Measurements from ENCODE around the gene CALML6.
A peak's percentile ranks its signal among the peaks of the same experiment; 100 is the strongest.
"Not testable (repeated sequence)": the region's sequence is repeated elsewhere in the genome, so short reads cannot be mapped to it uniquely, and the experiment has no call there.

The CALML6 gene, protein sequence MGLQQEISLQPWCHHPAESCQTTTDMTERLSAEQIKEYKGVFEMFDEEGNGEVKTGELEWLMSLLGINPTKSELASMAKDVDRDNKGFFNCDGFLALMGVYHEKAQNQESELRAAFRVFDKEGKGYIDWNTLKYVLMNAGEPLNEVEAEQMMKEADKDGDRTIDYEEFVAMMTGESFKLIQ

GRCh38 chr1:1914971-1915692 lies at the start of gene CALML6:
TSS of gene CALML6 (plus strand) at chr1:1915260. CDS start at chr1:1915281, 21 bp downstream.
- no peak for DNase-seq

DNA sequence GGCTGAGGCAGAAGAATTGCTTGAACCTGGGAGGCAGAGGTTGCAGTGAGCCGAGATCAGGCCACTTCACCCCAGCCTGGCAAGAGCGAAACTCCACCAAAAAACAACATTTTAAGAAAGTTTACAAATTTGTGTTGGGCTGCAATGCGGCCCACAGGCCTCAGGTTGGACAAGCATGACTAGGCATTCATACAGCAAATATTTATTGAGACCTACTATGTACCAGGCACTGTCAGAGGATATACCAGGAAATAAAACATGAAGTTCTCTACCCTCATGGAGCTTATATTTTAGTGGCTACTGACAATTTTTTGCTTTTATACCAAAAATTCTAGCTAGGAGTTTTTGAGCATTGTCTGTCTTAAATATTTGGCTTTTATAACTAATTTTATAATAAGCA lies 47.9 kb upstream of the CALML6 start:
- DNase-seq = no peak

DNA sequence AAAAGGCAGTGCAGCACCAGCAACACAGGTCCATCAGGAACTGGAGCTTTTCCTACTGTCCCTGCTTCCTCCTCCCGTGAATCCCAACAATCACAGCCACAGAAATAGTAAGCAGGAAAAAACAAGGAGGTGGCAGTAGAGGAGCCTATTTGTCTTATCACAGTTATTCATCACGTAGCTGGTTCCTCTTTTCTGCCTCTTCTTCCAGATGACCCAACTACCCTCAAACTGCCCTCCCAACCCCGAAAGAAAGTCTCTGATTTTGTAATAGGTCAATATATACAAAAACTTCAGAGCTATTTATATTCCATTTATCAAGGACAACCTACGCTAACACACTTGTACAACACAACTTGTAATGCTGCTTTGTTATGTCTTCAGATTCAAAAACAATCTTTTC lies 45.6 kb upstream of the CALML6 start:
- no peak for DNase-seq

DNA sequence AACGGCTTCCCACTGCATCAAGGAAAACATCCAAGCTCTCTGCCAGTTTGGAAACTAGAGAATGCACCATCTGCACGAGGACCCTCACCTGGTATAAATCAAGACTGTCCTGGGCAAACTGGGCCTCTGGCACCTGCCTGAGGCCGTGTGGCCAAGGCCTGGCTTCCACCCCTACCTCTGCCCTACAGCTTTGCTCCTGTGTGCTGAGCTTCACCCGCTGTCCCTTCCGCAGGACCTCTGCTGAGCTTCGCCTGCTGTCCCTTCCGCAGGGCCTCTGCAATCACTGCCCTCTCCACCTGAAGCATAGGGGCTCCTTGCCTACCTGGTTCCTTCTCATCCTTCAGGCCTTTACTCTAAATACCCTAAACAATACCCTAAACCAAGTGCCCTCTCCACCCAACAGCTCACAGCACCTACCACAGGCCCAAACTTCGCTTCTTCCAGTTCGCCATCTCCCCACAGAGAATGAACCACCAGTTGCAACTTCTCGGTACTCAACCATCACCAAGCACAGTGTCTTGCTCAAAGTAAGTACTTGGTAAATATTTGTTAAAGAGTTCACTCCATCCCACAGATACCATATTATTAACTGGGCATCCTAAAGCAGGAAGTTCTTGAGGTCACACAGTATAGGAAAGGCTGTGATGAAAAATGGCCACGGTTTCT lies 42.6 kb upstream of the CALML6 start:
- no peak for DNase-seq

DNA sequence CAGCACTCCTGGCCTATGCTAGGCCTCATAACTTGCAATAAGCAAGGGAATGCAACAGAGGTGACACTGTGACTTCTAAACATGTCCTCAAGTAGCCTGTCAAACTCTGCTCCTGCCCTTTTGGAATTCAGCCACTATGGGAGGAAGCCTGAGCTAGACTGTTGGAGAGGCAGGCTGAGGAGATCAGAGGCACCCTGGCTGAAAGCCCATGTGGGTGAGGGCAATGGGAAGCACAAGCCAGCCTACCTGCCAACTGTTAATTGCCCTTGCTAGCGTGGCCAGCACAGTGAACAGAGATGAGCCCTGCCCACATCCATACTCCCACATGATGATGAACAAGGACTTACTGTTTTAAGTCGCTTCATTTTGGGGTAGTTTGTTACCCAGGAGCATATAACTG lies 41.9 kb upstream of the CALML6 start:
- no peak for DNase-seq

DNA sequence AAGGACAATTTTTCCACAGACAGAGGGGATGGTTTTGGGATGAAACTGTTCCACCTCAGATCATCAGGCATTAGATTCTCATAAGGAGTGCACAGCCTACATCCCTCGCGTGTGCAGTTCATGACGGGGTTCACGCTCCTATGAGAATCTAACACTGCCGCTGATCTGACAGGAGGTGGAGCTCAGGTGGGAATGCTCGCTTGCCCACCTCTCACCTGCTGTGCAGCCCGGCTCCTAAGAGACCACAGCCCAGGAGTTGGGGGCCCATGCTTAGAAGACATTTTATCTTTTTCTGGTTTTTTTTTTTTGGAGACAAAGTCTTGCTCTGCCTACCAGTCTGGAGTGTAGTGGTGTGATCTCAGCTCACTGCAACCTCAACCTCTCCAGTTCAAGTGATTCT lies 40.2 kb upstream of the CALML6 start:
- DNase-seq = no peak

DNA sequence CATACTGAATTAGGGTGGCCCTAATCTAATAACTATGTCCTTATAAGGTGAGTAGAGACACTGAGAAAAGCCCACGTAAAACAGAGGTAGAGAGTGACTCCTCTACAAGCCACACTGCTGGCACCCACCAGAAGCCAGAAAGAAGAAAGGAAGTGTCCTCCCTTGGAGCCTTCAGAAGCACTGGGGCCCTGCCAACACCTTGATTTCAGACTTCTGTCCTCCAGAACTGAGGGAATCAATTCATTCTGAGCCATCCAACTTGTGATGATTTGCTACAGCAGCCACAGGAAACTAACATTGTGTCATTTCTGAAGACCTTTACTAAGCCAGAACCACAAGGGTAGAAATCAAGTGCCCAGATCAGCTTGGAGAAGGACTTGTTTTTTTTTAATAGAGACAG lies 39.1 kb upstream of the CALML6 start:
- DNase-seq = no peak

GRCh38 chr1:1876335-1876930 lies 38.6 kb upstream of the CALML6 start:
- no peak for DNase-seq

DNA sequence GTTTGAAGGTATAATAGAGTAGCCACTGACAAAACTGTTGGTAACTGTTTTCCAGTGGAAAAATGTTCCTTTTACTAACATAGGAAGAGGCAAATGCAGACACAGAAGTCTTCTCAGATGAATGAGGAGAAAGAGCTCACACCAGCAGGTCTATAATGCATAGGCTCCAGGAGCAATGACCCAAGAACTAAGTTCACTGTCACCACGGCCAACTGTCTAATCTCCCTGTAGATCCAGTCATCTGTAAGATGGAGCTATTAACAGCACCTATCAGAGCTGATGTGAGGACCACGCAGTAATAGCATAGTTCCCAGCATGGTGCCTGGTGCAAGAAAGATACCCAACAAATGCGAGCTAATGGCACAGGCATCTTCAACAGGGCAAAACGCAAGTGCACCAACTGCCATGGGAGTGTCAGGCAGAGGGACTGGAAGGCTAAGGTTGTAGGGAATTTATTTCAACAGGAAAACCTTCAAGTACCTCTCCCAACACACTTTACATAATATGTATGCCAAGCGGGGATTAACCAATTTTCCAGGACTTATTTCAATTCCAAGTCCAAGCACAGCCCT lies 37.1 kb upstream of the CALML6 start:
- no peak for DNase-seq

- DNase-seq = no peak
These were observed 35.1 kb upstream of the CALML6 start for GRCh38 chr1:1879942-1880341.

DNA sequence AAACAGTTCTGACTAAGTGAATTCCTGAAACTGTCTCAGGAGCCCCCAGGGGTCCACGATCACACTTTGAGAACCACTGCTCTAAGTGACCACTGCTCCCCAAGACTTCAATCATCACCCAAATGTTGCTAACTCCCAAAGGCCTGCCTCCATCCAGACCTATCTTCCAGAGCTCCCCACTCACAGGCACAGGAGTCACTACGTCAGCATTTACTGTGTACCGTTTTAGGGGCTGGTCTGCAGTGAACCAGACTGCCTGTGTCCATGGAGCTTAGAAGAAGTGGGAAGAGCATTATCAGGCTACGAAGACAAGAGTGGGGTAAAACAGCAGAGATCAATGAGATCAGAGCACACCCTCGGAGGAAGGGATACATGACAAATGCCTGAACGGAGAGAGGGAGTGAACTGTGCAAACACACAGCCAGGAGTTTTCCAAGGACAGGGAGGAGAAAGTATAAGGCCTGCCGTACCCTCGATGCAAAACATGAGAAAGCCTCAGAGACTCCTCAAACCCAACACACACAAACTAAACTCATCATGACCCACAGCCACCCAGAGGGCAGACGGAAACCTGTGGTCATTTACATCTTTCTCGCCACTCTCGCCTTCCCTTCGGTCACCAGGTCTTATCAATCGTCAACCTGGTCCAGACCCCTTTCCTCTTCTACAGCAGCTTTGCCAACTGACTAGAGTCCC lies 34.3 kb upstream of the CALML6 start:
- DNase-seq = no peak

DNA sequence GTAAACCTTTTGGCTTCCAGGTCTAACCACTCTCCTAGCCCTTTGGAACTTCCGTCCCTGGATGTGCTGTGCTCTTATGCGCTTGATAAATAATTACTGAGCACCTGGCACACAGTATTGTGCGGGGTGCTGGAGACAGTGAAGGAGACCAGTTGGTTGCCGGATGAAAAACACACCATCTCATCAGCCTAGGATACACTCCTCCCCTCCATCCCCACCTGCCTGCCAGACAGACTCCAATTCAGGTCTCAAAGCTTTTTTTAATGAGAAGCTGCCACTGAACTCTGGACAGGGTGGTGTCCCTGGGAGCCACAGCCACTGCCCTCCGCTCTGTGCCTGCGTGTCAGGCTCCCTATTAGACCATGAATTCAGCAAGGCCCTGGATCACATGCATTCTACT lies 33.3 kb upstream of the CALML6 start:
- DNase-seq = no peak

GRCh38 chr1:1883092-1883873 lies 31.8 kb upstream of the CALML6 start:
- DNase-seq = no peak

DNA sequence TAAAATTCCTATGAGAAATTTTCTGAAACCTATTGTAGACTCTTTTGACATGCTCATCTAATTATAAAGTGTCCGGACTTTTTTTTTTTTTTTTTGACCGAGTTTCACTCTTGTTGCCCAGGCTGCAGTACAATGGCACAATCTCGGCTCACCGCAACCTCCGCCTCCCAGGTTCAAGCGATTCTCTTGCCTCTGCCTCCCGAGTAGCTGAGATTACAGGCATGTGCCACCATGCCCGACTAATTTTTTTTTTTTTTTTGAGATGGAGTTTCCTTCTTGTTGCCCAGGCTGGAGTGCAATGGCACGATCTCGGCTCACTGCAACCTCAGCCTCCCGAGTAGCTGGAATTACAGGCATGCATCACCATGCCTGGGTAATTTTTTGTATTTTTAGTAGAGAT lies 31.2 kb upstream of the CALML6 start:
- not testable (repeated sequence) for DNase-seq

DNA sequence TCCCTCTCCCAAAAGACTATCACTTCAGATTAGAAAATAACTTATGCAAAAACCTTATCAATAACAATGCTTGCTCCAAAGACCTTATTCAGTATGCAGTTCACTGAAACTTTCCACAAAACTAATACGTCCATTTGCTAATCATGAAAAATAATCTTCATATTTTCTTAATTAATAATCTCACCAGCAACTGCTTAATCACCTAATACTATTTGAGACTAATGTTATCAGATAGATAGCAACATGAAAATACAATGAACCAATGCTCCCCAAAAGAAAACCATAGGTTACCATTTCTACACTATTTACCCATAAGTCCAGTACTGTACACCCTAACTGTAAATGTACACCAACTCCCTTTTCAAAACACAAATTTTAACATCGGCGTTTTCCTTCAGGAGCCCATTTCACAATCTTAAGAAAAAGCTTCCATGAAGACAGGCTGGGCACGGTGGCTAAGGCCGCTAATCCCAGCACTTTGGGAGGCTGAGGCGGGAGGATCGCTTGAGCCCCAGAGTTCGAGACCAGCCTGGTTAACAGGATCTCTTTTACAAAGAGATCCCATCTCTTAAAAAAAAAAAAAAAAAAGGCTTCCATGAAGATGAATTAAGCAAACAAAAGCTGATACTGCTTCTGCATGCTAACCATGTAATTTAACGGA lies 25.8 kb upstream of the CALML6 start:
- DNase-seq = no peak

DNA sequence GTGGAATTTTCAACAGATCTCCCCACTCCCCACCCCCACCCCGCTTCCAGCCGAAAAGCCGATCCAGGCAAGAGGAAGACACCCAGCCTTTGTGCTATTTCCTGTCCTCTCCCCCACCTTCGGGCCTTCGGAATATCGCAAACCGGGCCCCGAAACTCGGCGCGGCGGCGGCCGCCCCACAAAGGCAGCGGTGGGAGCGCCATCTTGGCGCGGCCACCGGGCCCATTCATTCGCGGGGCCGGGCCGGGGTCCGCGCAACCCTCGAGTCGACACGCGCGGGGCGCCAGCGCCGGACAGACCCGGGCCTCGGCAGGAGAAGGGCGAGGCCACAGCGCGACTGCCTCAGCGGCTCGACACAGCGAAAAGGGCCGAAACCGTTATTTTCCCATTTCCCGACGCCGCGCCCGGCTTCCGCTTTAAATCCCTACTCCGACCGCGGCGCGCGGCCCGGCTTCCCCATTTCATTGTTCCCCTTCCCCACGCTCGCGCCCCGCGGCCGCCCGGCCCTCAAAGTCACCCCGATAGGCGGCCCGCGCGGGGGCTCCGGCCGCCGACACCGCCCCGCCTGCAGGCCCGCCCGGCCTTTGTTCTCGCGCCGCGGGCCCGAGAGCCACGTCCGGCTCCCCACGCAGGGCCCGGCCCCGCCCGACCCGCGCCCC lies 25.1 kb upstream of the CALML6 start:
- no peak for DNase-seq

GRCh38 chr1:1890506-1891348 lies 24.3 kb upstream of the CALML6 start, which contains the start of gene GNB1:
TSS of gene GNB1 (minus strand) at chr1:1891087. CDS start at chr1:1825453, 65,634 bp downstream.
- peak; percentile 78 for DNase-seq

DNA sequence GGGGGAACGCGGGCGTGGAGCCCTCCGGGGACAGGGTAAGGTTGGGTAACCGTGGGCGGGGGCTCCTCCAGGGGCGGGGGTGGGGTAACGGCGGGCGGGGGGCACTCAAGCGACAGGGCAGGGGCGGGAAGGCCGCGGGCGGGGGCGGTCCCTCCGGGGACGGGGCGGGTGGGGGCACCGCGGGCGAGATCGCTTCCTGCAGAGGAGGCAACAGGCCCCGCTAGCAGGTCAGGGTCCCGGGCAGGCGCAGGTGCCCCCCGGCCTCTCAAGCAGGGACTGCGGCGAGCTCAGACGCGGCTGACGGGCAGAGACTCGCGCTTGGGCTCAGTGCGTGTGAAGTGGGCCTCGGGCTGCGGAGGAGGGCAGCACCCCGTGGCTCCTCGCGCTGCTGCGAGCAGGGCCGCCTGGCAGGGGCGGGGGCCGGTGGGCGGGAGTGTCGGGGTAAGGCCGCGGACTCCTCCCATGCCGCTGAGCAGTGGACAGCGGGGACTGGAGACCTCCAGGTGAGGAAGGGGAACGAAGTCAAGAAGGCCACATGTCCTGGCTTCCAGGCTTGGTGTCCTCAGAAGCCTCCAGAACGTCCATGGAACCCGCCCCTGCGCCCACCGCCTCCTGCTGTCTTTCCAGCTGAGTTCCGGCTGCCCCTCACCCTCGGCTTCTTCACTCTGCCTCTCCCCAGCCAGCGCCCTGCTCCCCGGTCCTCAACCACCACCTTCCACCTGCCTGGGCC lies 23.5 kb upstream of the CALML6 start:
- peak; percentile 80 for DNase-seq
